Measurements from ENCODE around the gene ZPLD1. TPM values are rescaled to one million over a fixed set of nuclear protein-coding genes. Genes with fewer than 3 reads are reported as not detected.

The ZPLD1 gene
- total RNA-seq, 1 experiment from 2014 or later = 1.2 TPM

- no peak for DNase-seq (ENCODE audit: low read depth)
These were observed 31.2 kb downstream of the ZPLD1 start for GRCh38 chr3:102466001-102466400.

DNA sequence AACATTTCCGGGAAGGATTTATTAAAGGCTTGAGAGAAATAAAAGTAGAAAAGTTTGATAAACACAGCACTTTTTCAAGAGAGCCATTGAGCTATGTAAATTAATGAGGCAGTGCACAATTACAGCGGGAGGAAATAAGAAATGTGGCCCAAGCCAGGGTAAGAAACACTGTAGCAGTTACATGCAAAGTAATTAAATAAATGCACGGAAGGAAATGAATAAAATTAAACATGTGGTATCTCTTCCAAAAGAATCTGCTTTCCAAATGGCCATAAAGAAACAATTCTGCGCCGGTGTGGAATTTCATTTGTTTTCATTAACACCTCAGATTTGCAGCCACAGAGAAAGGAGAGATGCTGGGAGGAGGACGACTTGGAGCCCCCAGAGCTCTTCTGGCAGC is 35.3 kb downstream of the ZPLD1 start:
- DNase-seq (ENCODE audit: low read depth) = no peak

- DNase-seq (ENCODE audit: low read depth) = no peak
These were observed 36.2 kb downstream of the ZPLD1 start for GRCh38 chr3:102471001-102471400.

- no peak for DNase-seq (ENCODE audit: low read depth)
These were observed 36.7 kb downstream of the ZPLD1 start for GRCh38 chr3:102471491-102471890.

GRCh38 chr3:102473648-102474047 is 38.8 kb downstream of the ZPLD1 start:
- DNase-seq (ENCODE audit: low read depth) = no peak

- DNase-seq (ENCODE audit: low read depth) = no peak
These were observed 39.4 kb downstream of the ZPLD1 start for GRCh38 chr3:102474207-102474606.

DNA sequence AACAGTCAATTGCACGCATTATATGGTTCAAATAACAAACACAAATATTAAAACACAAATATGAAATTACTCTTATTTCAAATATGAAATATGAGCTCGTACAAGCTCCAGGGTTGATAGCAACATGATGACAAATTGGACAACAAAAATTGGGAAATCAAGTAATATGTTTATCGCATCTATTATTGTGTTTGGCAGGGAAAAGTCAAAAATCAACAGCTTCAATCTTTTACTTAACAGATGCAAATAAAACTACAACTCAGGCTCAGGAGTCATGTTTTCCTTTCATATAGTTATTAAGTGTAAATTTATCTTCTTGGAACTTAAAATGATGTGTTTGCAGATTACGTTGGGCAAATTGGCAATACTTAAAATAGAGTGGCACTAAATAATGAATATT is 41.4 kb downstream of the ZPLD1 start:
- no peak for DNase-seq (ENCODE audit: low read depth)

- DNase-seq (ENCODE audit: low read depth) = no peak
These were observed 43.3 kb downstream of the ZPLD1 start for GRCh38 chr3:102478160-102478559.

- DNase-seq (ENCODE audit: low read depth) = no peak
These were observed 45.3 kb downstream of the ZPLD1 start for GRCh38 chr3:102480139-102480538.

DNA sequence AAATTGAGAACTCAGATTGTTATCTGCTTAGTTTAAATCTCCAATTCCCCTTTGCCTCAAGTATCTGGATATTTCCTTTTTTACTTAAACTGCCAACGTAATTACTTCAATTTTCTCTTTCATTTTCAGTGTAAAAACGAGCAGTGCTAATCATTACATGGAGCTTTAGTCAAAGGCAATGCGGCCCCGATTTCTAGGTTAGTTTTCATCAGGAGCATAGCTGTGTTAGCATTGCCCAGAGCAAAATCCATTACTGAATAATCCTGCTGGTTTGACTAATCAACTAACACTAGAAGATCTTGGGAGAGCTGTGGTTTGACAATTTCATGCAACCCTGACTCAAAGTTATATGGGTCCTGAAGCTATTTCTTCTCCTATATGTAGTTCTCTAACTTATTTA is 46.2 kb downstream of the ZPLD1 start:
- DNase-seq (ENCODE audit: low read depth) = no peak

- DNase-seq (ENCODE audit: low read depth) = no peak
These were observed 48.7 kb downstream of the ZPLD1 start for GRCh38 chr3:102483556-102483955.

DNA sequence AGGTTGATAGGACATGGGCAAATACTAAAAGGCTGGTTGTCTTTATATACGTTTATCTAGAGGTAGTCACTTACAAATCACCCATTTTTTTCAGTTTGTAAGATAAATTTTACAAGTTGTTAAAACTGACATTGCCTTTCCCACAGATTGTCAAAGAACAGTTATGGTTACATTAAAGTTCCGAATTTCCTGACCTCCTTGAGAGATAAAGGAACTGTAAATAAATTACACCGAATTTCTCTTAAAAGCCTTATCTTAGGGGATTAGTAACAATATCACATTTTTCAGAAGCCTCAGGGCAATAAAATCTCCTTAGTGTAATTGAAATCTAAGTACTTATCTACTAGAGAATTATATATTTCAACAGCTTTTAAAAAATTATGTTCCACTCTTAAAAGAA is 49.5 kb downstream of the ZPLD1 start:
- DNase-seq (ENCODE audit: low read depth) = no peak

DNA sequence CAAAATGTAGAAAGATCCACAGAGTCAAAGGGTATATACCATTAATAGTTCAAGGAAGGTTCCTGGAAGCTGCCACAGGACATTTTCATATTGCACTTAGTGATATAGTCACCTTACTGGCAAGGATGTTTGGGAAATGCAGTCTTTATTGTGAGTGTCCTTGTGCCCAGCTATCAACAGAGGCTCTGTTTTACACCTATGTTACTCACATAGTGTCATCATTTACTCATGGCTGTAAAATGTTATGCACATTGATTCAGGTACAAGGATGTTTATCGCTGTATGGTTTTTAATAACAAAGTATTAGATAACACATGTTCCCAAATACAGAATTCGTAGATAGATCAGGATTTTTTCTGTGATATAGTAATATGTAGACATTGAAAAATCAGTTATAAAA is 50.9 kb downstream of the ZPLD1 start:
- no peak for DNase-seq (ENCODE audit: low read depth)

DNA sequence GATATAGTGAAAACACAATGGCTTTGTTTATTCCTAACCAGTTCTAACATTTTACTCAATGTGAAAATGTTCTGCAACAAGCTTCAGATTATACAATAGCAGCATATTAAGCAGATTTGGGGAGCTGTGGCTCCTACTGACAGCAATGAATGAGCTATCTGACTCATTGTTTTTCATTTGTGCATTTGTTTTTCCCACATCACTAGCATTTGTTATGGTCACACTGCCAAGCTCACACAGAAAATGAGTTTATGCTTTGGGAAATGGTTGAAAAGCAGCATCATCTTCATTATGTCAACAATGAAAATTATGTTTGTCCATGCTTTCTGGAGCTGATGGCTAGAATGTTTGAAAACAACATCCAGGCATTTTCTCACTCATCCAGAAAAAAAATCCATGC is 53.5 kb downstream of the ZPLD1 start:
- DNase-seq (ENCODE audit: low read depth) = peak; percentile 53

DNA sequence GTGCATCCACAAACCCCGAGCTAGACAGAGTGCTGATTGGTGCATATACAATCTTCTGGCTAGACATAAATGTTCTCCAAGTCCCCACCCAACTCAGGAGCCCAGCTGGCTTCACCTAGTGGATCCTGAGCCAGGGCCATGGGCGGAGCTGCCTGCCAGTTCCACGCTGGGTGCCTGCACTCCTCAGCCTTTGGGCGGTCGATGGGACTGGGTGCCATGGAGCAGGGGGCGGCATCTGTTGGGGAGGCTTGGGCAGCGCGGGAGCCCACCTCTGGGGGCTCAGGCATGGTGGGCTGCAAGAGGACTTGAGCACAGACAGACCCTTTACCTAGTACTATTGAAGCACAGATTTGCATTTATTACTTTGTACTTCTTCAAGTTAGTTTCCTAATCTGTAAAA is 57.5 kb downstream of the ZPLD1 start:
- DNase-seq (ENCODE audit: low read depth) = no peak

GRCh38 chr3:102497571-102497970 is 62.8 kb downstream of the ZPLD1 start:
- DNase-seq (ENCODE audit: low read depth) = no peak

DNA sequence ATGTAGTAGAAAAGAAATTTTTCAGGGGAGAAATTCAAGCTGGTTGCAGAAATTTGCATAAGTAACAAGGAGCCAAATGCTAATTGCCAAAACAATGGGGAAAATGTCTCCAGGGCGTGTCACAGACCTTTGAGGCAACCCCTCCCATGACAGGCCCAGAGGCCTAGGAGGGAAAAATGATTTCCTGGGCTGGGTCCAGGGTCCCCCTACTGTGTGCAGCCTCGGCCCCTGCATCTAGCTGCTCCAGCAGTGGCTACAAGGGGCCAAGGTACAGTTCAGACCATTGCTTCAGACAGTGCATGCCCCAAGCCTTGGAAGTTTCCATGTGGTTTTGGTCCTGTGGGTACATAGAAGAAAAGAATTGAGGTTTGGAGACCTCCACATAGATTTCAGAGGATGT is 70.7 kb downstream of the ZPLD1 start:
- DNase-seq (ENCODE audit: low read depth) = no peak

DNA sequence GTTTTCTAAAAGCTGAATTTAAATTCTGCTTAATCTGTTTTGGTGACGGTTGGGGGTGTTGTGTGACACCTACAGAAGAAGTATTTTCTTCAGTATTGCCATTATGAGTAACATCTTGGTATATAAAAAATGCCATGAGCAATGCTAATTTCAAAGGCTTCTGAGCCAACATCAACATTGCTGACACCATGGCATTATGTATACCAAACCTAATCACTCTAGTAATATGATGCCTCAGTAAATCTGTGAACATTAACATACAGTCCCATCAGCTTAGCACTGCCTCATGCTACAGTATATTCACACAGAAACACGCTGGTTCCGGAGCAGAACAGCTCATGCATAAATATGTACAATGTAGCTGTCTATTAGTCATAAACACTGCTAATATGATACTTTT is 75.8 kb downstream of the ZPLD1 start:
- peak; percentile 41 for DNase-seq (ENCODE audit: low read depth)

GRCh38 chr3:102511168-102511567 is 76.4 kb downstream of the ZPLD1 start:
- DNase-seq (ENCODE audit: low read depth) = no peak

DNA sequence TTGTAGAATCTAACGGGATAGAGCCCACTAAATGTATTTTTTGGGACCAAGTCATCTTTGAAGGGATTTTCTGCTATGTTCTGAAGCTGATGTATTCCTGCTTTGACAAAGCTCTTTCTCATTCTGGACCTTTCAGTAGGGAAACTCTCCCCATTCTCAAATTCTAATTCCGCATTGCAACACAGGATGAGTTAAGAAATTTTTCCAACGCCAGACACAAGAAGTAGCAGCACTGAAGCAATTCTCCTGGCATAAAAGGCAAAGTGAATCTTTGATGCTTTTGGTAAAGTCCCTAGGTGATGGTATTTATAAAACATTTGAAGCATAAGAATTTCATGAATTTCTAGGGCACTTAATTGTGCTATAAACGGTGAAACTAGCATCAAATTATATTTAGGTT is 76.8 kb downstream of the ZPLD1 start:
- DNase-seq (ENCODE audit: low read depth) = no peak

DNA sequence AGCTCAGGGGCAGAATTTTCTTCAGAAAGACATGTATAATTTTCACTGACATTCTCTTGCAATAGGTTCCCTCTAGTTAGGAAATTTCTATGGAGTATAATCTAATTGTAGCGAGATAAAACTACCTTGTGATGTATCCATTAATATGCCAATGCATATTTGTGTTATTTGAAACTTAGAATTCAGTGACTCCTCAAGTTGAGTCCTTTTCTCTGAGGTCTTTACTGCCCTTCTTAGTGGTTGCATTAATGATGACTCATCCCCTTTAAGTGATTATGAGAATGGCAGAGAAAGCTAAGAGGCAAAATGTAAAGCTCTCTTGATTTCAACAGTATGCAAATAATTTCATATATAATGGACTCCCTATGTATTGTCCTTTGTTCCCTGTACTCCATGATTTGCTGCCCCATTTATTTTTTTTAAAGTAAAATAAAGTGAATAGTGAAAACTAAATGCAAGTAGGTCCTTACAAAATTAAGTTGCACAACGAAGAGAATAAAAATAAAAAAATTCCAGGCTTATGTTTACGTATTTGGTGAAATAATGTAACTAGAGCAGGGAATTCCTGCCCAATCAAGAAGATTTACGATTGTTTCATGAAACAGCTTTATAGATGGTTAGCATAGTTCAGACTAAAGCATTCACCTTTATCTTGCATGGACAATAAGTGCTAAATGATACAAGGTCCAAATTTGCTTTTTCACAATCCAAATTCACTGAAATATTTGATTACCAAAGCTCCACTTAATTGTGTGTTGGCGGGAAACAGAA is 78.1 kb downstream of the ZPLD1 start:
- peak; percentile 29 for DNase-seq (ENCODE audit: low read depth)

DNA sequence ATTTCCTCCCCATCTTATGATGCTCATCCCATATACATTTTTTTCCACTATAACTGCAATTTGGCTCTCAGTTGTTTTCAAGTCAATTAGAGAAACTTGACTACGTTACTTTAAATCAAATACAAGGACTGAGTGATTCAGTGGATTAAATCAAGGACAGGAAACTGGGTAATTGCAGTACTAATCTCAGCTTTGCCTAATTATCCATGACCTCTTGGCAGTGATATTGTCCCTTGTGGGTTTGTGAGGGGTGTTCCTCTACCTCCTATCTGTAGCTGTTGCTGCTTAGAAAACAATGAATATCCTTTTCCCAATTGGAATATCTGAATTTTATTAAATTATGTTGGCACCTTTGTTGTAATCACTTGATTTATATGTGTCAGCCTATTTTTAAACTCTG is 79.4 kb downstream of the ZPLD1 start:
- DNase-seq (ENCODE audit: low read depth) = no peak

DNA sequence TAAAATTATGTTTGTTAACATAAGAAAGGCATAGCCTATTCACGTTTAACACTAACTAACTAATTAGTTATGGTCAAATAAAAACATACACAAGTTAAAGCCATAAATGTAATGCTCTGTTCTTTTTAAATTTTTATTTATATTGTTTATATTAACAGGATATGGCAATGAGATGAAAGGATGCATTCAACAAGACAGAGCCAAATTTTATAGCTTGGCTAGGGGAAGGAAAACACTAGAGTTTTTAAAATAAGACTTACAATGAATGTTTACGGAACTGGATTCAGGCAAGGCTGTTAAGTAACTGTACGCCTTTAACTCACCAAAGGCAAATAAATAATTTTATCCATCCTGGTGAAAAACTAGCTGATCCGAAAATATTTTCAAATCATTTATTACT is 86.4 kb downstream of the ZPLD1 start:
- no peak for DNase-seq (ENCODE audit: low read depth)

DNA sequence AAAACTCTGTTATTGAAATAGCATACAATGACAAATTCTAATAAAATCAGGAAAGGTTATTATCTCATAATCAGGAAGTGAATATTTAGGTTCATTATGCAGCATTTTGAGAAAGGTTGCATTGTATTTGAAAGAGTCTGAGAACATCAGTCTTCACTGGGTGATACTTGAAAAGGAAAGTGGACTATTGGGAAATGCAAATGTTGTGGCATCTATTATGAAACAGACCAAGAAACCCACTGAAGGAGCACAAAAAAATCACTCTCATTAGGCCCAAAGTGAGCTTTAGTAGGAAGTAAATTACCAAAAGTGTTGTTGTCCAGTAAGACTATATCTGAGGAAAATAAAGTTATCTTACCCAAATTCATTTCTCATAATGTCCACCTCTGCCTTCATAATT is 90.8 kb downstream of the ZPLD1 start:
- DNase-seq (ENCODE audit: low read depth) = no peak
